MCF 10A (cell line): ENCODE measurements around the gene SEPTIN12. TPM values are rescaled to one million over a fixed set of nuclear protein-coding genes. Genes with fewer than 3 reads are reported as not detected.

Source experiments
- BruUV-seq: library from RNA; stranded (reverse); fragments of 400-500 nt; replicated peaks from 2 replicates; lab custom pipeline; 2021; lab: Mats Ljungman, UMichigan
- CTCF ChIA-PET: fragments of 300-600 bp; sonication (Branson Sonifier 250); formaldehyde crosslinking; extraction: SDS; loops from one replicate; lab custom pipeline; 2021; ENCODE audit warnings: antibody characterized with exemption, inconsistent platforms; lab: Yijun Ruan, JAX
- POLR2A ChIA-PET: fragments of 300-600, 350-650 bp; sonication (Branson Sonifier 250); formaldehyde crosslinking; extraction: SDS; loops from one replicate; lab custom pipeline; 2020; ENCODE audit warnings: antibody characterized with exemption, inconsistent platforms; lab: Yijun Ruan, JAX
- DNase-seq: peaks from one replicate; pipeline ENCODE4 v3.0.0-alpha.2; 2018; ENCODE audit not compliant: unreplicated experiment
- H3K27ac Mint-ChIP-seq: one replicate; pipeline ENCODE4 v1.8.0; 2022; ENCODE audit warnings: mild to moderate bottlenecking, low read depth, mixed read lengths; ENCODE audit not compliant: unreplicated experiment
- H3K27me3 Mint-ChIP-seq: one replicate; pipeline ENCODE4 v1.8.0; 2022; ENCODE audit warnings: mixed read lengths; ENCODE audit not compliant: insufficient read depth, unreplicated experiment
- H3K36me3 Mint-ChIP-seq: one replicate; pipeline ENCODE4 v1.8.0; 2022; ENCODE audit warnings: mild to moderate bottlenecking, moderate library complexity, mixed read lengths; ENCODE audit not compliant: insufficient read depth, unreplicated experiment
- H3K4me1 Mint-ChIP-seq: one replicate; pipeline ENCODE4 v1.8.0; 2022; ENCODE audit warnings: mixed read lengths; ENCODE audit not compliant: insufficient read depth, unreplicated experiment
- H3K4me3 Mint-ChIP-seq: one replicate; pipeline ENCODE4 v1.8.0; 2022; ENCODE audit warnings: mild to moderate bottlenecking, moderate library complexity, mixed read lengths; ENCODE audit not compliant: unreplicated experiment
- H3K9me3 Mint-ChIP-seq: one replicate; pipeline ENCODE4 v1.8.0; 2022; ENCODE audit warnings: mixed read lengths; ENCODE audit not compliant: unreplicated experiment
- CTCF ChIP-seq: fragments of 200-600 bp; IDR thresholded peaks from one replicate; pipeline ENCODE4 v1.8.0; 2022; ENCODE audit warnings: antibody characterized with exemption, mild to moderate bottlenecking; ENCODE audit not compliant: unreplicated experiment
- intact Hi-C: fragments of 100-400 bp; cut with micrococcal nuclease; formaldehyde crosslinking; loops from 2 replicates; pipeline ENCODE4 v1.14.1; 2022
- total RNA-seq: library from RNA; stranded (reverse); gene quantifications from 2 replicates; pipeline ENCODE4 v1.2.3, GENCODE V29; 2022

Gene SEPTIN12
- total RNA-seq, 1 experiment from 2014 or later, result not detected

DNA sequence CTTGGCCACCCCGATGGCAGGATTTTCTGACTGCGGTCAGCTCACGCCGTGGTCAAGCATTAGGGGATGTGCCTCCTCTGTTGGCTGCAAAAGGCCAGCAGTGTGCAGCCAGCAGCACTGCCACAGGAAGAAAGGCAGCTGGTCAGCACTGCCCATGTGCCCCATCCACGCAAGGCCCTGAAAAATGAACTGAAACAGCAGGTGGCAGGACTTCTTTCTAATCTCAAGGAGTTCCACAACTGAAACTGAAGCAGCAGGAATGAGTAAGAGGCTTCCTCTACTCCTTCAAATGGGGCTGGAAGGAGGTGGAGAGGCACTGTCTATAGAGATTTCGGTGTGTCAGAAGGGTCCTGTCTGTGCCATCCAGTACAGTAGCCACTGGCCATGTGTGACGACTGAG is 24.4 kb downstream of the SEPTIN12 start:
- peaks cover 56% of the 10 kb centered on the region for H3K36me3 Mint-ChIP-seq
- DNase-seq, result no peak
- H3K27me3 Mint-ChIP-seq, result no peaks in the 10 kb centered on the region
- no peaks in the 10 kb centered on the region for H3K4me1 Mint-ChIP-seq
- H3K9me3 Mint-ChIP-seq, result no peaks in the 10 kb centered on the region
- TF ChIP-seq CTCF, result no peak
- H3K27ac Mint-ChIP-seq, result no peak overlapping the region
- ChIA-PET CTCF (interaction anchor here (0.6 kb wide), 1 partner anchor 17 kb away, joined by 4 read pairs; no protein-coding TSS in a partner anchor), POLR2A (no interaction called here)
- no TSS peak for BruUV-seq
- no peak overlapping the region for H3K4me3 Mint-ChIP-seq
- intact Hi-C loops, result no loop called here

- CTCF ChIA-PET, result interaction anchor here (0.7 kb wide), 1 partner anchor 52 kb away, joined by 3 read pairs; no protein-coding TSS in a partner anchor
- no TSS peak for BruUV-seq
Measured at GRCh38 chr16:4762205-4762604, 25.9 kb downstream of the SEPTIN12 start.

GRCh38 chr16:4760221-4760910 is 27.8 kb downstream of the SEPTIN12 start:
- H3K4me3 Mint-ChIP-seq, result no peak overlapping the region
- intact Hi-C loops, result no loop called here
- no TSS peak for BruUV-seq
- no peaks in the 10 kb centered on the region for H3K4me1 Mint-ChIP-seq
- peaks cover 82% of the 10 kb centered on the region for H3K36me3 Mint-ChIP-seq
- TF ChIP-seq CTCF, result no peak
- no peak overlapping the region for H3K27ac Mint-ChIP-seq
- H3K27me3 Mint-ChIP-seq, result no peaks in the 10 kb centered on the region
- no peak for DNase-seq
- ChIA-PET POLR2A (interaction anchor here (0.7 to 1.2 kb wide), 2 partner anchors 8 to 39 kb away, joined by 3 to 4 read pairs; no protein-coding TSS in a partner anchor), CTCF (interaction anchor here (0.6 to 0.7 kb wide), 2 partner anchors 28 to 1683 kb away, joined by 3 read pairs; no protein-coding TSS in a partner anchor)
- H3K9me3 Mint-ChIP-seq, result no peaks in the 10 kb centered on the region

More at GRCh38 chr16:4762205-4762604, 25.9 kb downstream of the SEPTIN12 start:
- no peak overlapping the region for H3K27ac Mint-ChIP-seq
- TF ChIP-seq CTCF, result no peak
- H3K9me3 Mint-ChIP-seq, result no peaks in the 10 kb centered on the region
- no peak overlapping the region for H3K4me3 Mint-ChIP-seq
- intact Hi-C loops, result no loop called here
- H3K4me1 Mint-ChIP-seq, result no peaks in the 10 kb centered on the region
- DNase-seq, result no peak
- H3K27me3 Mint-ChIP-seq, result no peaks in the 10 kb centered on the region
- POLR2A ChIA-PET, result no interaction called here
- peaks cover 72% of the 10 kb centered on the region for H3K36me3 Mint-ChIP-seq

DNA sequence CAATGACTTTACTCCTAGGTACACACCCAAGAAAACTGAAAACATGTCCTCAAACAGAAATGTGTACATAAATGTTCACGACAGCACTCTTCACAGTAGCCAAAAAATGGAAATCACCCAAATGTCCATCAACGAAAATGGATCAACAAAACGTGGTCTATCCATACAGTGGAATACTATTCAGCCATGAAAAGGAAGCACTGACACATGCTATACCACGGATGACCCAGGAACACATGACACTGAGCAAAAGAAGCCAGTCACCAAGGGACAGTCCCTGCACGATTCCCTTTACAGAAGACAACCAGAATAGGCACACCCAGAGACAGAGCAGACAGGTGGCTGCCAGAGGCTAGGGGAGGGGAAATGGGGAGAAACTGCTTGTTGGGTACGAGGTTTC is 32.5 kb downstream of the SEPTIN12 start:
- CTCF ChIA-PET, result interaction anchor here (1.2 kb wide), 1 partner anchor 9 kb away, joined by 5 read pairs; no protein-coding TSS in a partner anchor
- POLR2A ChIA-PET, result interaction anchor here (0.6 to 1.2 kb wide), 4 partner anchors 11 to 216 kb away, joined by 3 to 4 read pairs (median 3); partner anchors contain the start of gene ZNF500

More for the DNA sequence above, 32.5 kb downstream of the SEPTIN12 start:
- no peaks in the 10 kb centered on the region for H3K4me1 Mint-ChIP-seq
- no peaks in the 10 kb centered on the region for H3K27me3 Mint-ChIP-seq
- H3K9me3 Mint-ChIP-seq, result no peaks in the 10 kb centered on the region
- no peak overlapping the region for H3K4me3 Mint-ChIP-seq
- BruUV-seq, result no TSS peak
- DNase-seq, result no peak
- TF ChIP-seq CTCF, result no peak
- H3K27ac Mint-ChIP-seq, result no peak overlapping the region
- H3K36me3 Mint-ChIP-seq, result peaks cover 68% of the 10 kb centered on the region
- intact Hi-C loops, result no loop called here
